GM12865 (cell line): ENCODE results near the gene INAFM1.

Experiments
- DNase-seq: peaks from one replicate; pipeline ENCODE4 v3.0.0; 2010; ENCODE audit warnings: low read depth
- H3K4me3 ChIP-seq: 2 replicates; pipeline ENCODE4 v1.5.1; 2011; ENCODE audit warnings: mild to moderate bottlenecking, low read depth, low read length, control low read depth
- CTCF ChIP-seq: IDR thresholded peaks from 2 replicates; pipeline ENCODE4 v1.5.1; 2011; ENCODE audit warnings: low read length, control low read depth, low read depth, inconsistent platforms; ENCODE audit not compliant: insufficient read depth; ENCODE audit errors: missing control alignments

The INAFM1 gene

GRCh38 chr19:47315125-47315821 is 40.6 kb downstream of the INAFM1 start:
- no peak for DNase-seq
- H3K4me3 ChIP-seq, result no peak overlapping the region
- no peak for TF ChIP-seq CTCF

- TF ChIP-seq CTCF, result no peak
- DNase-seq, result no peak
- H3K4me3 ChIP-seq, result no peak overlapping the region
Observed at GRCh38 chr19:47316513-47316912, 41.8 kb downstream of the INAFM1 start.

- H3K4me3 ChIP-seq, result no peak overlapping the region
- DNase-seq, result no peak
- no peak for TF ChIP-seq CTCF
Observed at GRCh38 chr19:47319923-47320871, 45.5 kb downstream of the INAFM1 start.

- DNase-seq, result no peak
- H3K4me3 ChIP-seq, result no peak overlapping the region
- TF ChIP-seq CTCF, result no peak
Observed at GRCh38 chr19:47321630-47322029, 46.9 kb downstream of the INAFM1 start.

- H3K4me3 ChIP-seq, result no peak overlapping the region
- no peak for DNase-seq
- no peak for TF ChIP-seq CTCF
Observed at GRCh38 chr19:47322058-47322457, 47.4 kb downstream of the INAFM1 start.

- no peak overlapping the region for H3K4me3 ChIP-seq
- TF ChIP-seq CTCF, result no peak
- no peak for DNase-seq
Observed at GRCh38 chr19:47323409-47323808, 48.7 kb downstream of the INAFM1 start.

GRCh38 chr19:47323872-47324271 is 49.2 kb downstream of the INAFM1 start:
- no peak overlapping the region for H3K4me3 ChIP-seq
- TF ChIP-seq CTCF, result no peak
- no peak for DNase-seq
